GM04503 (cell line): ENCODE data around the gene TMEM163.
"Not testable (repeated sequence)": the region's sequence is repeated elsewhere in the genome, so short reads cannot be mapped to it uniquely, and the experiment has no call there.

ENCODE experiments used
- DNase-seq: peaks from one replicate; pipeline ENCODE4 v3.0.0-alpha.2; 2012; ENCODE audit warnings: low read depth

The TMEM163 gene

DNA sequence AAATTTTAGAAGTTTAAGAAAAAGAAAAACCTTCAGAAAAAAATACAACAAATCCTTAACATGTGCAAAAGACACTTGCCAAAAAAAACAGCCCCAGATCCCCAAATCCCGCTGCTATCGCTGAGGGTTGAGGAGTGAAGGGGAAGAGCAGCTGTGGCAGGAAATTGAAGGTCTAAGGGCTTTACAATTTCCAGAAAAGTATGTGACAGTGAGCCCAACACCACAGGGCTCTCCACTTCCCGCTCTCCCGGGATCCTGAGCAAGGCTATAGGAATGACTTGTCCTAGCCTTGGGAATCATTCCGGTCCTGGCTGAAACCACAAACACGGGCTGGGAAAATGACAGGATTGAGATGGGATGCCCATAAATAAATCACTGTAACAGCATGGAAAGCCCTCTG lies 191.4 kb downstream of the TMEM163 start:
- DNase-seq = no peak

DNA sequence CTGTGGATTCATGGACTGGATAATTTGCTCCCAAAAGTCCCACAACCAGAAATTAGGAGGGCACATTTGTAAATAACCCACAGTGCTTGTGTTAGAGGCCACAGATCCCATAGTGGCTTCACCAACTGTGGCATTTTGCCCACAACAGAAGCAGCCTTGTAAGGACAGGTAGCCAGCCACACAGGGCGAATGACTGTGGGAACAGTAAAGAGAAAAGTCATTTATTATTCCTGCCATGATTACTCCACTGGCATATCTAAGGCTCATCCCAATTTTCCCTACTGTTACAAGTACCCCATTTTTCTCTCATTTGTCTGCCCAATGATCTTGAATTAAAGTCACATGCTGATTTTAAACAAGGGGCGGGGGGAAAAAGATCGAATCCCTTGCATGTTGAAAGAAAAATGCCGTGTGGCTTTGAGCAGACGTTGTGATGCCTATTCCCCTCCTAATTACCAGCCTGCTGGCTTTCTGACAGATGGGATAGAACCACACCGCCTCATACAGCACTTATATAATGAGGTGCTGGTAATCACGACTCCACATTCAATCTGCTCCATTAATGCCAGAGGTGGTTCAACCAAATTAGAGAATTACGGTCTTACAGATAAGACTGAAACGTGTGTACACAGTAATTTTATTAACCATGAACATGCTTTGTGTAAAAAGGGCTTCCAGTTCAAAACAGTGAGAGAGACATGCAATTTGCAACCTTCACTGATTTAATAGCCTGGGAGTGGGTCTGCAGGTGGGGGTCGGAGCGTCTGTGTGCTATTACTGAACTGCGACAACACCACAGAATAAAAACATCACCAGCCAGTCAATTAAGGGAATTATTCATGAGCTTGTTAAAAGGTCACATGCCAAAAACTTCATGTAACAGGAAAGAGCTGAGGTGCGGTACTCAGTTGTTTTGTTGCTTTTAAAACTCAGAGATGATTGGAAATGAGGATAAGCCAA lies 196.0 kb downstream of the TMEM163 start:
- DNase-seq = no peak

DNA sequence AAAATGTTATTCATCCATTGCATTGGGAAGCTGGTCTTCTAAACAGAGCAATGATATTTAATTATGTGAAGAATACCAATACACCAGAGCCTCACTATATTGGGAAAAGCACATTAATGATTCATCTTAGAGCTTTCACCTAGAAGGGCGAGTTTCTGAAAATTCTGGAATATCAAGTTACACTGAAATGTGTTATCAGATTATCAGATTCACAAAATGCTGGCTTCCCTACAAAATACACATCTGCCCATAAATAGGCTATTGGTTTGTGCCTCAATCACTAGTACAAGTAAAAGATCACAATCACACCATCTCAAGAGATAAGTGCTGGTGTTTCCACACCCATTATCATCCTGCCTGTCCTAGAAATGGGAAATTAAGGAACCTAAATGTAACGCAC lies 200.7 kb downstream of the TMEM163 start:
- DNase-seq = no peak

DNA sequence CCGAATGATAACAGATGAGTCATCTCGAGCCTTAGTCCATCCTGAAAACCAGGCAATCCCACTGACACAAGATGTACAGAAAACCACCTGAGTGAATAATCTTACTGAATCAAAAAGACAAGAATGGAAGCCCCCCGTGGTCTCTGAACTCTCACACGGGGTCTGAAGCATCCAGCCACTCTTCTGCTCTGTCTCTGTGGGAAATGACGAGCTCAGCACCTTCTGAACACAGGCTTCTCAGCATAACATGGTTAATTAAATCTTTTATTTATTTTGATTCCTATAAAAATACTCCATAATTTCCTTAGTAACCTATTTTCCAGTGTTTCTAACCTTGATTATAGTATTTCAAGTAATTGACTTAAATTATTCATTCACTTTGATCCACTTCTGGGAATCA lies 203.7 kb downstream of the TMEM163 start:
- no peak for DNase-seq

DNA sequence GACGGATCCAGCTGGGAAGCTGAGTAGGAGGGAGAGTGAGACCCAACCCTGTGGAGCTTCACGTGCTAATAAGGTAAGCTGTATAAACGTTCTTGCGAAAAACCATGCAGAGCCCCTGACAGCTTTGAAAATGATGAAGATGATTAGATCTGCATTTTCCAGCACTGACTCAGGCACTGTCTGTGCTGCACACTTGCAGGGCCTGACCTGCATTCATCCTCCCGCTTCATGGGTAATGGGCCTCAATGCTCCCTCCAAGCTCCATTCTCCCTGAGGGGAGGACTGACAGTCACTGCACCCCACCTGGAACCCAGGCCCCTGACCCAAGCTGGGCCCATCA lies 205.4 kb downstream of the TMEM163 start:
- DNase-seq = no peak

DNA sequence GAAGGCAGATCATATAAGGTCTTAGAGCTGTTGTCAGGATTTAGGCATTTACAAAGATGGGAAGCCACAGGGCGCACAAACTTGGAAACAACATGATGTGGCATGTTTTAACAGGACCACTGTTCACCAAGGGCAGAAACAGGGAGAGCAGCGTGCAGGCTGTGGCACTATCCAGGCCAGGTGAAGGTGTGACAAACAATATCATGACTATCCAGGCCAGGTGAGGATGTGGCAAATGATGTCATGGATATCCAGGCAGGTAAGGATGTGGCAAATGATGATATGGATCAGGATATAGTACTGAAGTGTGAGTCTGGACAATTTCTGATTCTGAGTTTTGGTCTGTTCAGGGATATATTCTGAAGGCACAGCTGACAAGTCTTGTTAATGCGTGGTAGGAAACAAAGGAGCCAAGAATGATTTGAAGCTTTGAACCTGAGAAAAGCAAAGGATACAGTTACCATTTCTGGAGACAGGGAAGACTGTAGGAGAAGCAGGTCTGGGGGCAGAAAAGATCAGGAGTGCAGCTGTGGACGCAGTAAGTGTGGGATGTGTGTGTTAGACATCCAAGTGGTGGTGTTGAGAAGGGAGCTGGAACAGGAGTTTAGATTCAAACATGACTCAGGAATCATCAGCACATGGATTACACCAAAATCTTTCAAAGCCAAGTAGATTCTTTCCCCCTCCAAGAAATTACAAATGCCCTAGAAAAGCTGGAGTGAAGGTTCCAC lies 205.9 kb downstream of the TMEM163 start:
- DNase-seq = no peak

DNA sequence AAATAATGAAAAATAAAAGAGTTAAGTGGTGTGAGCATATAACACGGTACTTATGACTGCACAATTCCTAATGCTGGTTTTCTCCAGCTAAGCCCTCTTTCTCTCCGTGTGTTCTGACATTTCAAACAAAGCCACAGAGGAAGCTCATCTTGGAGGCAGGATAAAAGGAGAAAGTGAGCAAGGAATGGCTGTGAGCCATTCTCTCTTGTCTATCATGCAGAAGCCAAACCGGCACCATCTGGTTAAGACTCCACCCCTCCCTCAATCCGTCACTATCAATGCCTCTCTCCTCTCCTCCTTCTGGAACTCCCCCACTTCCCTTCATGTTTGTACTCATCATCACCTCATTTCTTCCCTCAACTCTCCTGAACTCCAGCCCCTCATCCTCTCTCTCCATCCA lies 210.4 kb downstream of the TMEM163 start:
- no peak for DNase-seq

DNA sequence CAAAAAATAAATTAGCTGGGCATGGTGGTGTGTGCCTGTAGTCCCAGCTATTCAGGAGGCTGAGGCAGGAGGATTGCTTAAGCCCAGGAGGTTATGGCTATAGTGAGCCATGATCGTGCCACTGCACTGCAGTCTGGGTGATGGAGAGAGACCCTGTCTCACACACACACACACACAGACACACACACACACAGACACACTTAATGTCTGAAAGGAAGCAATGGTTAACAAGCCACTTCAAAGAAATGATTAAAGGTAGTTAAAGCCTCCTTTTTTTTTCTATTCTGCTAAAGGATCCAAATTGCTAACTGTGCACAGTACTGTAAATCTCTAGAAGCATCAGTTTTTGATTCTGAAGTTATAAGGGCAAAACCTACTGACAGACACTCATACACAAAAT lies 211.1 kb downstream of the TMEM163 start:
- no peak for DNase-seq

DNA sequence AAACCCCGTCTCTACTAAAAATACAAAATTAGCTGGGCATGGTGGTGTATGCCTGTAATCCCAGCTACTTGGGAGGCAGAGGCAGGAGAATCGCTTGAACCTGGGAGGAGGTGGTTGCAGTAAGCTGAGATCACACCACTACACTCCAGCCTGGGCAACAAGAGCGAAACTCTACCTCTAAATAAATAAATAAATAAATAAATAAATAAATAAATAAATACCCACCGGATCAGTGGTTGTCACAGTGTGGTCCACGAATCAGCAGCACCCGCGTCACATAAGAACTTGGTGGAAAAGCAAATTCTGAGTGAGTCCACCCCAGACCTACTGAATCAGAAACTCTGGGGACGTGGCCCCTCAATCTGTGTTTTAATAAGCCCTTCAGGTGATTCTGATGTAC lies 211.6 kb downstream of the TMEM163 start:
- not testable (repeated sequence) for DNase-seq

DNA sequence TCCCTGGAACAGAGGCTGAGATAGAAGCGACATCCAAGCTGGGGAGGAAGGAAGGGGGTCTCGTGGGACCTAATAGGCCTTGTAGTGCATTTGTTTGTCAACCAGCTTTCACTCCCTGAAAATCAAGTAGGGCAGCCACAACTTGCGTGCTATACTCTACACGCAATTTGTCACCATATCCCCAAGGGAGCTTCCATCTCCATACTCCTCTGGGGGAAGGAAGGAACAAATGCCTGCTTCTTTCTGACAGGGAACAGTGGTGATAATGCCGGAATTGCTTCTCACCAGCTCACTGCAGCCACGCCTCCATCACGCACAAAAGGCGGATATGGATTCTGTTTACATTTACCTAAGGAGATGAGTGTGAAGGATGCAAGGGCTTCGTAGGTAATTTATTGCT lies 213.4 kb downstream of the TMEM163 start:
- no peak for DNase-seq

DNA sequence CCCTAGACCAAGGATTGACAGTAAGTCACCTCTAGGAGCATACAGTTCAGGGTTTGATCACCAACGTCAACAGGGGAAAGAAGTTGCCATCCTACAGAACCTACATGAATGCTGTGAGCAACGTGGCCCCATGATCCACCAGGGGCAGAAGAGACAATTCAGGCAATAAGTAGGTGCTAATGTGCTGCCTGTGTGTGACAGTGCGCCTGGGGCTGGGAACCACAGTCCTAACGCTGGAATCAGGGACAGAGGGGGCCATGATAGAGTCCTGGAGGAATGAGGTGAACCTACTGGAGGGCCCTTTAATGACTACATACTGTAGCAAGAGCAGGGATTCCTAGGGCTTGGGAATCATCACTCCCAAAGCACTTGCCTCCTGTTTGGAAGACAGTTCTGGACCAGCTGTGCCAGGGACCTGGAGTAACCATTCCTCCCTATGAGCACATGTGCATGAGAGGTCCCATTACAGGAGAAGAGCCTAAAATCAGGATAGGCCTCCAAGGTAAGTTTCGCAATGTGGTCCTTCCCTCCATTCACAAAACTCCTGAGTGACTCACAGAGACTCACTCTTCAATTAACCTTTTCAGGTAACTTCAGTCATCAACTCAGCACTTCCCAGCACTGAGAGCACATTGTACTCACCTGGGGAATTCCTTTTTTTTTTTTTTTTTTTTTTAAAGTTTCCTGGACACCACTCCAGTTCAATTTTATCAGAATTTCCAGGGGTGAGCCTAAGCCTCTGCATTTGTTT lies 214.0 kb downstream of the TMEM163 start:
- no peak for DNase-seq

DNA sequence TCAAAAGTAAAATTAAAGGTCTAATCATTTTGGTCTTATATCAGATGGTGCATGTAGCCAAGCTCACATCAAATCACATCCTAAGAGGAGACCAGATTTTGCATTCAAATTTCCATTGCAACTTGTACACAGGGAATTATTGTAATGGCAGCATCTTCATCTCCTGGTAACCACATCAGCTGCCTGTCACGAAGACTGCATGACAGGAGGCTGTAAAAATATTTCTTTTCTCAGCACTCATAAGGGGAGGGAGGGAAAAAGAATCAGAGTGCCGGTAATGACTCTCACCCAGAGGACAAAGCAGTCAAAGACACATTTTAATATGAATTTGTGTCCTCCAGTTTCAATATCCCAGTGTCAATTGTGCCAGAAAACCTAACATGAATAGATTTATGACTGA lies 216.7 kb downstream of the TMEM163 start:
- no peak for DNase-seq

DNA sequence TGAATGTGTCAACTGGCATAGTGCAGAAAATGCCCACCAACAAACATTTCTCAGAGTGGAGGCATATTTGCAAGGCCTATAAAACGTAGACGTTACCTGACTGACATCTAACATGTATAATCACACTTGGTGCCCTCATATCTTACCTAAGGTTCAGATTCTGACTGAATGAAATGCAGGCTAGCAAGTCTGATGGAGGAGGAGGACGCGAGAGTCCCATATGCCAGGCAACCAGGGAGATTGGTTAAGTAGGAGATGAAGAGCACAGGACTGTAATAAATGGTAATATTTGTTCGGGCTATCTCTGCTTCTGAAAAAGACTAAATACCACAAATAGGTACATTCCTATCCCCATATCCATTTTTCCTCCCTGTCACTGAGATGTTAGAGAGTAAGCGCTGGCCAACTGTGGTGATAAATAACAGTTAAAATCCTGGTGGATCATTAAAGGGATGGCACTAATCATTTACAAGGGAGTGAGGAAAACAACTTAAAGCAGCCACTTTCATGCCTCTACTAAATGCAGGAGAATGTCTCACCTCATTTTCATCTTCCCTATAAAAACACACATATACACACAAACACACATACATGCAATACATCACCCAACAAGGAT lies 217.2 kb downstream of the TMEM163 start:
- no peak for DNase-seq

DNA sequence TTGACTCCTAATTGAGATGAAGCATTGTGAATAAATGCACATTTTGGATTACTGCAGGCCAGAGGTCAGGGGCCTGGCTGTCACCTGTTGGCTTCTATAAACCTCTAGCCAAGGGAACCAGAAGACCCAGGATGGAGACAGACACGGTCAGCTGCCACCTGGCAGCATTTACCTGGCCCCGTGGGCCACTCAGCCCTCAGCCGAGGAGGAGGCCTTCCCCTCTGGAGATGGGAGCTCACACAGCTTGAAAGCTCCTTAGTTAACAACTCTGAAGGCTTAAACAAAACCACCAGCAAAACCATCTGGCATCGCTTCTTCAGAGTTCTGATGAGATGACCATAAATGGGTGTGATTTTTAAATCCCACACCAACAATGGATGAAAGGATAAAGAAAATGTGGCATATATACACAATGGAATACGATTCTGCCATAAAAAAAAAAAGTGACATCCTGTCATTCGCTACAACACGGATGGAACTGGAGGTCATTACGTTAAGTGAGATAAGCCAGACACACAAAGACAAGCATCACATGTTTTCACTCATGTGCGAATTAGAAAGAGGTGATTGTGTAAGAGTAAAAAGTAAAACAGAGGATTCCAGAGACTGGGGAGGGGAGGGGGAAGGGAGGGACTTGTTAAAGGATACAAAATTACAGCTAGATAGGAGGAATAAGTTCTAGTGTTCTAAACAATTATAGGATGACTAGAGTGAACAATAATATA lies 218.4 kb downstream of the TMEM163 start:
- no peak for DNase-seq

DNA sequence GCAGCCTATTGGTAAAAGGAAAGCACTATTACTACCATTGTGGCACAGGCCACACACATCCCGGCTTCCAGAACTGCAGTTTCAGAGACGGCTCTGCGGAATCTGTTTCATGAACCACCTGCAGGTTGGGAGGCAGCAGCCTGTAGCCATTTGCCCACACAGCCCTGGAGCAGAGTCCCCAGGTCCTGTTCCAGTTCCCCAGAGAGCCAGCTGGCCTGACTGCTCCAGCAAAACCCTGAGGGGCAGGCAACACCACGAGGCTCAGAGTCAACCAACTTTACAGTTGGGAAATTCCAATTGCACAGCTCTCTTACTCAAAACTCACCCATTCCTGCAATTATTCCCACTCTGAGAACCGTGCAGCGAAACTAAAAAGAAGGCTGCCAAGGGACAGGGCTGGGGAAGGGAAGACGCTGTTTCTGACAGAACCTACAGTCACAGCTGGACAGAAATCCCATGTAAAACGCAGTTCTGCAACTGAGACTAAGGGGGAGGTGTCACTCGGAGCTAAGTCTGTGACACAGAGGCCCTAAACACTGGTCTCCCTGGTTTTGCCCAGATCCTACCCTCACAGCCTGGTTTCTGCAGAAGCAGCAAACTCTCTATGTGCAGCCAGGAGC lies 219.4 kb downstream of the TMEM163 start:
- no peak for DNase-seq

DNA sequence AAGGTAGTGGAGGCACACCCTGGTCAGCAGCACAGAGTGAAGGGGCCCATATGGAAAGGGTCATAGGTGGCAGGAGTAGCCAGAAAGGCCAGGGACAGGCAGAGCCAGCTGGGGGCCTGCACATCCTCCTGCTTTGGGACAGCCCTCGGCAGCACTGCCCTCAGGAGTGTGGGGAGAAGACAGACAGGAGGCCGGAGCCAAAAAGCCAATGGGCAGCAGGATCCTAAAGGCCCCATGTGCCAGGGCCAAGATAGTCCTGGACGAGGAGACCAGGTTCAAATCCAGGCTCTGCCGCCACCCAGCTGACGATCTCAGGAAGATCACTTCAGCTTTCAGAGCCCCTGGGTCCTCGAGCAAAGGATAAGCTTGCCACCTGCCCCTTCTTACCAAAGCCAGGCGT lies 220.1 kb downstream of the TMEM163 start:
- DNase-seq = no peak

DNA sequence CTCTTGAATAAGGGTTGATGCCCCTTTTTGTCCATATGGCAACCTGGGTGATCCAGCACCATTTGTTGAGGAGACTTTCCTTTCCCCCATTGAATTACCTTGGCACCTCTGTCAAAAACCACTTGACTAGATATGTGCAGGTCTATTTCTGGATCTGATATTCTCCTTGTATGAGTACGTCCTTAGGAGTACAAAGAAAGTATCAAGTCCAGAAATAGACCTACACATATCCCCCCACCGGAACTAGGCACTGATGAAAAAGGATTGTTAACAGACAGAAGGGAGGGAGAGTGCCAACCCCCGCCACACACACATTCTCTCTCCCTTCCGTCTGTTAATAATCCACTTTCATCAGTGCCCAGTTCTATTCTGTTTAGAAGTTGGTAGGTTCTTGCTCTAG lies 225.0 kb downstream of the TMEM163 start:
- DNase-seq = no peak

DNA sequence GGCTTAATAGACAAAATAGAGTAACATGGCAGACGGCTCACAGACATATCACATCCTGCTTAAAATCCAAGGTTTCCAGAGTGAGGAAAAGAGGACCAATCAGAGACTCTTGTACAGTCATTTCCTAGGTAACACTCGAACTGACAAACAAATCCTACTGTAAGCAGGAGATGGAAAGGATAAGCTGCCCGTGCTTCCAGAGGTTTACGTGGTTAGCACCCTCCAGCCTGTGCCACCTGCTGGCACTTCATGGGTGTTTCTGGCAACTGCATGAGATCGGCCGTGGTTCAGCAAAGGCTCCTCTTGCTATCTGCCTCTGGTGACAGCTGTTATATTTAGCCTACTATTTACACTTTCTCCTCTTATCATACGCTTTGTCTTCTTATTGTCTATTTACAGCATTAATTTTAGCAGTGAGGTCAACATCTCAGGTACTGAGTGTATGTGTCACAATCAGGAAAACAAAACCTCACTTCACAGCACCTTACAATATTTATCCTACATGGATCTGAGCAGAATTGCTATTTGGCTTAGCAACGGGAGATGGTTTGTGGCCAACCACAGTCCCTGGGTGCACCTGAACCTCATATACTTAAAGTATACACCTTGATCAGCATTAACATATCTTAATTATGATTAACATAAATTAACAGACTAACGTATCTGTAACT lies 226.9 kb downstream of the TMEM163 start:
- DNase-seq = no peak

DNA sequence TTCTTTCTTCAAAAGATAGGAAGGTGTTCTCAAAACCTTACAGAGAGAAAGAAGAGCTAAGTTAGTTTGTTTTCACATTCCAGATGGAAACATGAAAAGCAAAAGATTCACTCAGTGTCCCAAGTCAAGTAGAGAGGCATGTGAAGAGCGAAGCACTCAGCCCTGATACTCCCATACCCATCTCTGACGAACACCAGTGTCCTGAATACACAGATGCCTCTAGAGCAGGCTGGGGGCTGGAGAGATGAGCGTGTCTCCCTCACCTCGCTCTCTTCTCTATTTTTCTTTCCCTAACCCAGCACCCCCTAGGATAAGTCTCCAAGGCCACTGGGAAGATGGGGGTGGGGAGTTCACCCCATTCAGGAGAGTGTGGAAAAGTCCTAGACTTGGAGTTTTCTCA lies 227.8 kb downstream of the TMEM163 start:
- DNase-seq = no peak

DNA sequence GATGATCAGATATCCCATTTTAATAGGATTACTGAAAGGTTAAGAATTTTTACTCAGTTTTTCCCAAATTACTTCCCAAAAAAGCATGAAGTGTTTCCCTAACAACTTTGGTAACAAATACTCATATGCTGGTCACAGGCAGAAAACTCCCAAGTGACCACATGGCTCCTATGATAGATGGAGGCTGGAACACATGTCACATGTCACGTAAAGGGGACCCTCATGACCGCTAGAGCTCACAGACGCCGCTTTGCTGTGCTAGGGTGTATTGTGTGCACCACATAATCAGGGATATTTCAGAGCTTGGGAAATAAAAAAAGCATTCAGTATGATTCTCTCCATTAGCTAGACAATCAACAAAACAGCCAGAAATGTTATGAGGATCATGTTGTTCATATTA lies 228.2 kb downstream of the TMEM163 start:
- DNase-seq = no peak
